Epithelial cell of esophagus (primary cell): ENCODE results near the gene UBE3B.

Experiments
- DNase-seq: peaks from one replicate; pipeline ENCODE4 v3.0.0; 2010; ENCODE audit warnings: low read depth
- H3K4me3 ChIP-seq: 2 replicates; pipeline ENCODE4 v1.5.1; 2011; ENCODE audit warnings: mild to moderate bottlenecking, low read length, control low read depth
- TF ChIP-seq, protein P1 (sequence below): IDR thresholded peaks from 2 replicates; pipeline ENCODE4 v1.5.1; 2011; ENCODE audit warnings: low read depth, mild to moderate bottlenecking, low read length, control low read depth, inconsistent platforms; ENCODE audit not compliant: insufficient read depth; ENCODE audit errors: missing control alignments

The UBE3B gene

DNA sequence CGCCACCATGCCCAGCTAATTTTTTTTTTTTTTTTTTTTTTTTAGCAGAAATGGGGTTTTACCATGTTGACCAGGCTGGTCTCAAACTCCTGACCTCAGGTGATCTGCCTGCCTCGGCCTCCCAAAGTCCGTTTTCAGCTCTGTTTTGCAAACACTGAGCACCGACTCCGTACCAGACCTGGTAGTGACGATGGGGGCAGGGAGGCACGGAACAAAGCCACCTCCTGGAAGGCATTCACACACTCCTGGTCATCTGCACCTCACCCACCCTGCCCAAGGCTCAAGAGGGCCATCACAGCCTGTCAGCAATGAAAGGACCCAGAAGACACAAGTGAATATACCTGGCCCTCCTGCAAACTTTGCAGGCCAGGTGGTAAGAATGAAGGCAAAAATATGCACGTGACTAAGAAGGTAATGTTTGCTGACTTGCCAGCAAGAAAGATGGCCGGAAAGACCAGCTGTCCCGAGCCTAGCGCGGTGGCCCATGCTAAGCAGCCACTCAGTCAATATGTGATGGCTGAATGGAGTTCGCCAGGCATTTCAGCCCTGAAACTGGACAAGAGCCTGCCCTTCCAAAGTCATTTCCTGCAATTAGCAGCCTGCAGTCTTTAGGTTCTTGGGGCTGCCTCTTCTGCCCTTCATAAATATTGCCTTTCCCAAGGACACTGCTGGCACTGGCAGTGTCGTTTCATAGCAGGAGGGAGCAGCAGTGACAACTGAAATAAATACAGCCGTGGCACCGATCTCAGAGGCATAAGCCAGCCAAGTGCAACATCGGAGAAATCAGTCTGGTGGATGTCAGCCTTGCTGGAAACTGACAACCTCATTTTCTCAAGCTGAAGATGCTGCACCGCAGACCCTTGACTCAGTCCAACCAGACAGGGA lies 78.2 kb downstream of the UBE3B start:
- TF ChIP-seq, protein P1, sequence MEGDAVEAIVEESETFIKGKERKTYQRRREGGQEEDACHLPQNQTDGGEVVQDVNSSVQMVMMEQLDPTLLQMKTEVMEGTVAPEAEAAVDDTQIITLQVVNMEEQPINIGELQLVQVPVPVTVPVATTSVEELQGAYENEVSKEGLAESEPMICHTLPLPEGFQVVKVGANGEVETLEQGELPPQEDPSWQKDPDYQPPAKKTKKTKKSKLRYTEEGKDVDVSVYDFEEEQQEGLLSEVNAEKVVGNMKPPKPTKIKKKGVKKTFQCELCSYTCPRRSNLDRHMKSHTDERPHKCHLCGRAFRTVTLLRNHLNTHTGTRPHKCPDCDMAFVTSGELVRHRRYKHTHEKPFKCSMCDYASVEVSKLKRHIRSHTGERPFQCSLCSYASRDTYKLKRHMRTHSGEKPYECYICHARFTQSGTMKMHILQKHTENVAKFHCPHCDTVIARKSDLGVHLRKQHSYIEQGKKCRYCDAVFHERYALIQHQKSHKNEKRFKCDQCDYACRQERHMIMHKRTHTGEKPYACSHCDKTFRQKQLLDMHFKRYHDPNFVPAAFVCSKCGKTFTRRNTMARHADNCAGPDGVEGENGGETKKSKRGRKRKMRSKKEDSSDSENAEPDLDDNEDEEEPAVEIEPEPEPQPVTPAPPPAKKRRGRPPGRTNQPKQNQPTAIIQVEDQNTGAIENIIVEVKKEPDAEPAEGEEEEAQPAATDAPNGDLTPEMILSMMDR = no peak
- H3K4me3 ChIP-seq = no peak overlapping the region
- DNase-seq = no peak

DNA sequence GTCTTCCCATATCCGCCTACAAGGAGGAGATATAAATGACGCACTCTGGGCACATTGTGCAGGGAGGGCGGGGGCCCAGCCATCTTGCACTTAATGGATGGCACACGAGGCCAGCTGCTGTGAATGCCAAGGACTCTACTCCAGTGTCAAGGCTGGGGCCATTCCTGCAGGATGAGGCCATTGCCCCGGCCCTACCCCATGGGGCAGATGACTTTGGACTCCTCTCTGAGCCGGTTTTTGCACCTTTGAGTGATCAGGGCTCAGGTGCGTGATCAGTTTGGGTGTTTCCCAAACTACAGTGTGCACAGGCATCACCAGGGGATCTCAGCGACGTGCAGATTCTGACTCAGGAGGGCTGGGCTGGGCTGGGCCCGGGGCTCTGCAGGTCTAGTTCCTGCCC lies 79.8 kb downstream of the UBE3B start:
- H3K4me3 ChIP-seq = no peak overlapping the region
- DNase-seq = no peak
- TF ChIP-seq, protein P1 = no peak

DNA sequence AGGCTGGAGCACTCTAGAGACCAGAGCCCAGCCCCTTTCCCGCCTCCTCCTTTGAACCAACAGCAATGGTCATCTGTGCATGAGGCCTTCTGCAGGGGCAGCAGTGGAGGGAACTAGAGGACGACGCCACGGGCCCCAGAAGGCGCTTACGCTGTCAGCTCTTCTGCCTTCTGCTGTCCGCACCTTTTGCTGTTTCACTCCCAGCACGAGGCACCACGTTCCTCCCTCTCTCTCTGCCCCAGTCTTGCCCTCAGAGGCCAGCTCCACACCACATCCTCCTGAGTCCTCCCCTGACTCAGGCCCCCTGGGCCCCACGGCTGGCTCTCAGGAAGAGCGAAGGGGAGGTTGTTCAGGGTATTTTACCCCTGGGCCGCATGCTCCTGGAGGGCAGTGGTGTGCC lies 80.4 kb downstream of the UBE3B start:
- DNase-seq = no peak
- no peak overlapping the region for H3K4me3 ChIP-seq
- TF ChIP-seq, protein P1 = no peak

DNA sequence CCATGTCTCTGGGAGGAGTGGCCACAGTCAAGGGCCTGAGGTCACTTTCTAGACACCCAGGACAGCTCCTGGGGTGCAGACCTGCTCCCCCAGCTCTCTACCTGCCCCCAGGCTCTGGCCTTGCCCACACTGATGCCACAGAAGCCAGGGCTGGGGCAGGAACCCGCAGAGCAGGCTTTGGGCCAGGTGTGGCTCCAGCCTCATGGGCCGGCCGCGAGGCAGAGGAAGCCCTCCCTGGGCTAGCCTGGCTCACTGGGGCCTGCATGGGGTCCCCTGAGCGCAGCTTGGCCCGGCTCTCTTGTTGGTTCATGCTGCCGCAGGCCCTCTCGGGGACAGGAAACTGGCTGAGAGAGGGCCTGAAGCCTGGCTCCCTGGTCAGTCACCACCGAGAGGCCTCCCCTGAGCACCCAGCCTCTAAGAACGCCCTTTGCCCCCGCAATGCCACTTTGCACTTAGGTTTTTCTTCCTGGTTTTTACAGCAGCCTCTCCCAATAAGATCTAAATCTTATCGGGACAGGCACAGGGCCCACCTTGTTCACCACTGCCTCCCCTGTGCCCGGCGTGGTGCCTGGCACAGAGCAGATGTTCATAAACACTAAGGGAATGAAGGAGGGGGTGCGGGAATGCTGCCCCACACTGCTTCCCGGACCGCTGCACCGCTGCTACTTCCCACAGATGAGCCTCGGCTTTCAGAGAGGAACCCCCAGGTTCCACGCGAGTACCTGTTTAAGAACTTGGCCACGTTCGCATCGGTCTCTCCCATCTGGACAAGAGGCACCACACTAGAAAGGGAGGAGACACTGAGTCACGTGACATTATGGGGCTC lies 81.2 kb downstream of the UBE3B start:
- TF ChIP-seq, protein P1 = no peak
- DNase-seq = no peak
- no peak overlapping the region for H3K4me3 ChIP-seq

DNA sequence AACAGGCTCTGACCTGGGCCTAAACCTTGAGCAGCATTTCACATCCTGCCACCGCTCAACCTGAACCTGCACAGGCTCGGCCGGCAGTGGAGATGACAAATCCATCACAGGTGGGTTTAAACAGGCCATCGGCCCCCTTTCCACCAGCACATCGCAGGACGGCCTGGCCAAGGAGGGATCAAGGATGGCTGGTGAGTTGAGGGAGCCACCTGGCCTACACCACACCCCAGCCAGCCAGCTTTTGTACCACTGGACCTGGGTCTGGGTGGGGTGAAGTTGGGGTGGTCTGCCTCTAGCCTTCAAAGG lies 81.7 kb downstream of the UBE3B start:
- TF ChIP-seq, protein P1 = no peak
- no peak for DNase-seq
- H3K4me3 ChIP-seq = no peak overlapping the region

DNA sequence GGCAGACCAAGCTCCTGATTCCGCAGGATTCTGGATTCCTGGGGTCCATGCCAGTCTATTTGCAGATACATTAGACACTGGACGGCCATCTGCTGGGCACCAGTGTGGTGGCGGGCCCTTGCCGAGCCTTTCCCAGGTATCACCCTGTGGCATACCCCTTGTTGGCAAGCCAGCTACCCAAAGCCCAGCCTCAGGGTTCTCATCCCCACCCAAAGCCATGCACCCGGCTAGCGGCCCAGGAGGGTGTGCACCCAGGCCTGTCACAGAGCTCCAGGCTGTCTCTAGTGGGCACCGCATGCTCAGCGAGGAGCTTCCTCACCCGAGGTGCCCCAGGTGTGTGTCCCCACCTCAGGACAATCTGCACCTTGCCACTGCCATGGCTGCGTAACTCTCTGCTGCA lies 82.2 kb downstream of the UBE3B start:
- no peak overlapping the region for H3K4me3 ChIP-seq
- DNase-seq = no peak
- TF ChIP-seq, protein P1 = no peak
